Right lobe of liver (tissue), 6 donors: Measurements from ENCODE around the gene GALNT16. TPM values are rescaled to one million over a fixed set of nuclear protein-coding genes. Genes with fewer than 3 reads are reported as not detected.

Source experiments
- ATAC-seq, 4 donors: fragments of 200-7000 bp; cut with Tn5 transposase; one replicate each; pipeline ENCODE4 v1.9.1; 2020; ENCODE audit warnings: mild to moderate bottlenecking in 4 of 4, moderate library complexity in 4 of 4
- DNase-seq, 3 donors: peaks; one replicate each; pipeline ENCODE4 v3.0.0-alpha.2; 2020
- H3K27ac ChIP-seq, 3 donors: fragments of 200-600 bp; one replicate each; pipeline ENCODE4 v1.8.0; 2022
- H3K27me3 ChIP-seq, 2 donors: fragments of 200-600 bp; one replicate each; pipeline ENCODE4 v1.8.0; 2022
- H3K36me3 ChIP-seq, 4 donors: fragments of 200-600 bp; sonication (generic) in 1 of 4; one replicate each; pipeline versions ENCODE4 v1.5.1 to v1.8.0; 2017 to 2022; ENCODE audit warnings: control low read depth in 1 of 4
- H3K4me1 ChIP-seq, 4 donors: fragments of 200-600 bp; sonication (generic) in 1 of 4; one replicate each; pipeline versions ENCODE4 v1.5.1 to v1.8.0; 2017 to 2022; ENCODE audit warnings: control low read depth in 1 of 4
- H3K4me3 ChIP-seq, 3 donors: fragments of 200-600 bp; one replicate each; pipeline ENCODE4 v1.8.0; 2022
- H3K9me3 ChIP-seq, 4 donors: fragments of 200-600 bp; sonication (generic) in 1 of 4; one replicate each; pipeline versions ENCODE4 v1.5.1 to v1.8.0; 2017 to 2022; ENCODE audit warnings: control low read depth in 1 of 4
- CTCF ChIP-seq, 4 donors: fragments of 200-600 bp in 3 of 4; fragments of 450-650 bp in 1 of 4; IDR thresholded peaks; one replicate each; pipeline versions ENCODE4 v1.5.1 to v1.8.0; 2016 to 2022; ENCODE audit warnings: antibody characterized with exemption in 4 of 4, mild to moderate bottlenecking in 2 of 4
- POLR2A ChIP-seq: fragments of 450-650 bp; IDR thresholded peaks from one replicate; pipeline ENCODE4 v1.6.1; 2017; ENCODE audit warnings: antibody characterized with exemption, mild to moderate bottlenecking
- WGBS: methylation state at CpG from one replicate; pipeline ENCODE4 v1.1.6; 2018; ENCODE audit warnings: low coverage, low lambda C conversion rate; ENCODE audit not compliant: insufficient coverage; ENCODE audit errors: missing lambda C conversion rate; 5-methylcytosine and 5-hydroxymethylcytosine counted together
- intact Hi-C, 2 donors: fragments of 100-400 bp; cut with DNase I; formaldehyde crosslinking; loops; one replicate each; pipeline versions ENCODE4 v1.11.2 to v1.14.1; 2022
- total RNA-seq, 6 experiments: library from RNA; depleted of rRNA in 2 of 6; stranded (reverse); fragments of >200 nt in 2 of 6; fragmentation: NEBNext Ultra II Directional in 3 of 6; extraction: Animal tissue kit (Norgen Biotek cat#: 25700) in 3 of 6; gene quantifications; one replicate each; pipeline versions ENCODE4 v1.1.0 to v1.2.4, GENCODE V29; 2016 to 2023
- donor health status: DM: no; HTN: yes; CAD: no.
- donor health status: DM: no; HTN: no; CAD: no.
- donor health status: DM: no; HTN: no; CAD: no.
- donor health status: DM: no; HTN: yes; CAD: no.
- donor health status: DM: no; HTN: yes; CAD: no.

GALNT16 gene
- total RNA-seq, 6 experiments from 2014 or later, result 0.37 to 1.7 (median 0.94) TPM

GRCh38 chr14:69399750-69400149, 139.8 kb downstream of the GALNT16 start:
- DNase-seq (no peak), ATAC-seq (no peak)
- WGBS, result 90% methylated on average over 5 of the region's 8 CpGs
- Histone ChIP-seq H3K36me3 (peaks cover 4 to 16% (median 7%) of the 10 kb centered on the region in 4 donors), H3K9me3 (no peaks in the 10 kb centered on the region), H3K27me3 (no peaks in the 10 kb centered on the region), H3K4me3 (peak overlapping the region in 2 of 3 donors; percentile 77 to 98), H3K27ac (no peak overlapping the region), H3K4me1 (peaks cover 0 to 38% (median 11%) of the 10 kb centered on the region in 4 donors)
- TF ChIP-seq POLR2A (no peak), CTCF (IDR thresholded peaks at IDR 0.05) (no peak)
- intact Hi-C loops, result no loop called here

- Histone ChIP-seq H3K4me1 (peaks cover 0 to 38% (median 11%) of the 10 kb centered on the region in 4 donors), H3K27ac (no peak overlapping the region), H3K9me3 (no peaks in the 10 kb centered on the region), H3K36me3 (peaks cover under 1 to 12% (median 3%) of the 10 kb centered on the region in 4 donors), H3K4me3 (peak overlapping the region in 1 of 3 donors; percentile 98), H3K27me3 (no peaks in the 10 kb centered on the region)
- DNase-seq (no peak), ATAC-seq (no peak)
- TF ChIP-seq CTCF (IDR thresholded peaks at IDR 0.05) (no peak), POLR2A (no peak)
- WGBS, result 88% methylated on average over 6 of the region's 6 CpGs
- intact Hi-C loops, result no loop called here
These were observed 140.2 kb downstream of the GALNT16 start for GRCh38 chr14:69400154-69400553.

GRCh38 chr14:69401841-69402240, 141.9 kb downstream of the GALNT16 start:
- H3K27me3 ChIP-seq, result no peaks in the 10 kb centered on the region
- H3K36me3 ChIP-seq, result no peaks in the 10 kb centered on the region
- DNase-seq, result no peak
- H3K9me3 ChIP-seq, result no peaks in the 10 kb centered on the region
- no peak overlapping the region for H3K4me3 ChIP-seq
- H3K27ac ChIP-seq, result no peak overlapping the region
- 80% methylated on average over 2 of the region's 2 CpGs for WGBS
- H3K4me1 ChIP-seq, result peaks cover 0 to 33% (median 10%) of the 10 kb centered on the region in 4 donors
- TF ChIP-seq CTCF (IDR thresholded peaks at IDR 0.05), result no peak
- TF ChIP-seq POLR2A, result no peak
- no peak for ATAC-seq
- intact Hi-C loops, result no loop called here

GRCh38 chr14:69404478-69404877, 144.5 kb downstream of the GALNT16 start:
- no peak for TF ChIP-seq CTCF (IDR thresholded peaks at IDR 0.05)
- TF ChIP-seq POLR2A, result no peak
- Histone ChIP-seq H3K4me1 (peaks cover 0 to 23% (median 8%) of the 10 kb centered on the region in 4 donors), H3K36me3 (no peaks in the 10 kb centered on the region), H3K27ac (no peak overlapping the region), H3K27me3 (no peaks in the 10 kb centered on the region), H3K9me3 (no peaks in the 10 kb centered on the region), H3K4me3 (no peak overlapping the region)
- intact Hi-C loops, result no loop called here
- 46% methylated on average over 3 of the region's 3 CpGs for WGBS
- ATAC-seq, result peak; percentile 53 to 76 (median 70)
- DNase-seq, result no peak

- DNase-seq, result no peak
- no peak for ATAC-seq
- TF ChIP-seq CTCF (IDR thresholded peaks at IDR 0.05) (no peak), POLR2A (no peak)
- Histone ChIP-seq H3K4me1 (peaks cover 0 to 19% (median 8%) of the 10 kb centered on the region in 4 donors), H3K9me3 (no peaks in the 10 kb centered on the region), H3K36me3 (no peaks in the 10 kb centered on the region), H3K27ac (no peak overlapping the region), H3K4me3 (no peak overlapping the region), H3K27me3 (no peaks in the 10 kb centered on the region)
- WGBS, result 91% methylated on average over 5 of the region's 5 CpGs
- intact Hi-C loops, result no loop called here
These were observed 144.9 kb downstream of the GALNT16 start for GRCh38 chr14:69404883-69405282.
